Cerebellar cortex (tissue), 1 donor: ENCODE data around the gene C19orf44.
"Not testable (repeated sequence)": the region's sequence is repeated elsewhere in the genome, so short reads cannot be mapped to it uniquely, and the experiment has no call there.

ENCODE experiments used
- DNase-seq: peaks from one replicate; pipeline ENCODE4 v3.0.0-alpha.2; 2015; ENCODE audit warnings: low spot score

The C19orf44 gene

GRCh38 chr19:16467581-16467980 lies 28.6 kb upstream of the C19orf44 start:
- DNase-seq = peak; percentile 51

- no peak for DNase-seq
These were observed 25.7 kb upstream of the C19orf44 start for GRCh38 chr19:16470541-16470910.

- DNase-seq = peak; percentile 35
These were observed 25.0 kb upstream of the C19orf44 start for GRCh38 chr19:16470911-16471811.

GRCh38 chr19:16472559-16472899 lies 23.7 kb upstream of the C19orf44 start:
- DNase-seq = not testable (repeated sequence)

GRCh38 chr19:16472992-16473391 lies 23.2 kb upstream of the C19orf44 start:
- no peak for DNase-seq

- no peak for DNase-seq
These were observed 22.3 kb upstream of the C19orf44 start for GRCh38 chr19:16473875-16474392.

GRCh38 chr19:16476401-16476800 lies 19.8 kb upstream of the C19orf44 start:
- no peak for DNase-seq

GRCh38 chr19:16477311-16477710 lies 18.9 kb upstream of the C19orf44 start:
- no peak for DNase-seq

- DNase-seq = no peak
These were observed 13.4 kb upstream of the C19orf44 start for GRCh38 chr19:16482745-16483144.

- DNase-seq = not testable (repeated sequence)
These were observed 9.7 kb upstream of the C19orf44 start for GRCh38 chr19:16486476-16486875.

- DNase-seq = no peak
These were observed 404 bp downstream of the C19orf44 start for GRCh38 chr19:16496613-16496983.

GRCh38 chr19:16497042-16497441 lies 848 bp downstream of the C19orf44 start:
- DNase-seq = no peak

- no peak for DNase-seq
These were observed 1.6 kb downstream of the C19orf44 start for GRCh38 chr19:16497837-16498236.

- DNase-seq = no peak
These were observed 8.1 kb downstream of the C19orf44 start for GRCh38 chr19:16504271-16504670.

- not testable (repeated sequence) for DNase-seq
These were observed 10.0 kb downstream of the C19orf44 start for GRCh38 chr19:16506161-16506560.

GRCh38 chr19:16506961-16507360 lies 10.8 kb downstream of the C19orf44 start:
- no peak for DNase-seq

GRCh38 chr19:16508546-16508945 lies 12.4 kb downstream of the C19orf44 start:
- DNase-seq = no peak

- DNase-seq = peak; percentile 30
These were observed 13.2 kb downstream of the C19orf44 start for GRCh38 chr19:16509141-16510061.

- DNase-seq = not testable (repeated sequence)
These were observed 16.4 kb downstream of the C19orf44 start for GRCh38 chr19:16512611-16513010.

- DNase-seq = no peak
These were observed 18.3 kb downstream of the C19orf44 start for GRCh38 chr19:16514383-16515019.

- DNase-seq = no peak
These were observed 20.2 kb downstream of the C19orf44 start for GRCh38 chr19:16516381-16516780.

- no peak for DNase-seq
These were observed 20.9 kb downstream of the C19orf44 start for GRCh38 chr19:16516923-16517610.
